Caco-2 (cell line): ENCODE results near the gene KCNJ1. TPM values are rescaled to one million over a fixed set of nuclear protein-coding genes. Genes with fewer than 3 reads are reported as not detected.

ENCODE experiments used
- BruUV-seq: library from RNA; stranded (reverse); fragments of 400-500 nt; replicated peaks from 2 replicates; lab custom pipeline; 2021; lab: Mats Ljungman, UMichigan
- CTCF ChIA-PET: fragments of 300-600 bp; sonication (Branson Sonifier 250); formaldehyde crosslinking; loops from one replicate; lab custom pipeline; 2022; ENCODE audit warnings: antibody characterized with exemption; lab: Charles Lee
- POLR2A ChIA-PET: fragments of 300-600 bp; sonication (Branson Sonifier 250); formaldehyde crosslinking; loops from one replicate; lab custom pipeline; 2022; ENCODE audit warnings: antibody characterized with exemption; lab: Charles Lee
- DNase-seq, 2 experiments: peaks; one replicate each; pipeline versions ENCODE4 v3.0.0 to v3.0.0-alpha.2; 2020 to 2022
- H3K27me3 ChIP-seq: replicated peaks from 2 replicates; pipeline ENCODE4 v1.6.0; 2011; ENCODE audit warnings: low read length; ENCODE audit not compliant: control insufficient read depth, insufficient read depth
- H3K36me3 ChIP-seq: 2 replicates; pipeline ENCODE4 v1.5.1; 2011; ENCODE audit warnings: low read length; ENCODE audit not compliant: control insufficient read depth, insufficient read depth
- H3K4me1 ChIP-seq: fragments of 250-450 bp; sonication (Bioruptor Pico); 2 replicates; pipeline ENCODE4 v1.5.1; 2020; ENCODE audit warnings: mild to moderate bottlenecking
- H3K4me3 ChIP-seq: 2 replicates; pipeline ENCODE4 v1.5.1; 2011; ENCODE audit warnings: low read depth, mild to moderate bottlenecking, control low read depth, low read length
- H3K9me3 ChIP-seq: fragments of 250-450 bp; sonication (Bioruptor Pico); 2 replicates; pipeline ENCODE4 v1.5.1; 2020; ENCODE audit warnings: mild to moderate bottlenecking, moderate library complexity
- H3K27ac Mint-ChIP-seq: one replicate; pipeline ENCODE4 v1.8.0; 2022; ENCODE audit warnings: mixed read lengths; ENCODE audit not compliant: unreplicated experiment
- H3K27me3 Mint-ChIP-seq: one replicate; pipeline ENCODE4 v1.8.0; 2022; ENCODE audit warnings: mixed read lengths; ENCODE audit not compliant: insufficient read depth, unreplicated experiment
- H3K36me3 Mint-ChIP-seq: one replicate; pipeline ENCODE4 v1.8.0; 2022; ENCODE audit warnings: mild to moderate bottlenecking, mixed read lengths; ENCODE audit not compliant: insufficient read depth, unreplicated experiment
- H3K4me1 Mint-ChIP-seq: one replicate; pipeline ENCODE4 v1.8.0; 2022; ENCODE audit warnings: low read depth, mixed read lengths; ENCODE audit not compliant: unreplicated experiment
- H3K4me3 Mint-ChIP-seq: one replicate; pipeline ENCODE4 v1.8.0; 2022; ENCODE audit warnings: mild to moderate bottlenecking, moderate library complexity, mixed read lengths; ENCODE audit not compliant: unreplicated experiment
- H3K9me3 Mint-ChIP-seq: one replicate; pipeline ENCODE4 v1.8.0; 2022; ENCODE audit warnings: mixed read lengths; ENCODE audit not compliant: unreplicated experiment
- intact Hi-C: fragments of 100-400 bp; cut with micrococcal nuclease; formaldehyde crosslinking; loops from one replicate; pipeline ENCODE4 v1.10.0; 2022; ENCODE audit not compliant: unreplicated experiment
- total RNA-seq: library from RNA; stranded (reverse); gene quantifications from 2 replicates; pipeline ENCODE4 v1.2.3, GENCODE V29; 2022
- TF ChIP-seq, protein P1 (sequence below), 2 experiments: fragments of 200-600 bp in 1 of 2; IDR thresholded peaks; 1 replicate in 1 of 2; 2 replicates in 1 of 2; pipeline versions ENCODE4 v1.5.1 to v1.8.0; 2011 to 2022; ENCODE audit warnings: antibody characterized with exemption in 1 of 2, control low read depth in 1 of 2, inconsistent platforms in 1 of 2, low read depth in 1 of 2, low read length in 1 of 2, mild to moderate bottlenecking in 1 of 2, moderate library complexity in 1 of 2; ENCODE audit not compliant: insufficient read depth in 1 of 2, severe bottlenecking in 1 of 2, unreplicated experiment in 1 of 2

The KCNJ1 gene
- total RNA-seq, 1 experiment from 2014 or later = not detected

DNA sequence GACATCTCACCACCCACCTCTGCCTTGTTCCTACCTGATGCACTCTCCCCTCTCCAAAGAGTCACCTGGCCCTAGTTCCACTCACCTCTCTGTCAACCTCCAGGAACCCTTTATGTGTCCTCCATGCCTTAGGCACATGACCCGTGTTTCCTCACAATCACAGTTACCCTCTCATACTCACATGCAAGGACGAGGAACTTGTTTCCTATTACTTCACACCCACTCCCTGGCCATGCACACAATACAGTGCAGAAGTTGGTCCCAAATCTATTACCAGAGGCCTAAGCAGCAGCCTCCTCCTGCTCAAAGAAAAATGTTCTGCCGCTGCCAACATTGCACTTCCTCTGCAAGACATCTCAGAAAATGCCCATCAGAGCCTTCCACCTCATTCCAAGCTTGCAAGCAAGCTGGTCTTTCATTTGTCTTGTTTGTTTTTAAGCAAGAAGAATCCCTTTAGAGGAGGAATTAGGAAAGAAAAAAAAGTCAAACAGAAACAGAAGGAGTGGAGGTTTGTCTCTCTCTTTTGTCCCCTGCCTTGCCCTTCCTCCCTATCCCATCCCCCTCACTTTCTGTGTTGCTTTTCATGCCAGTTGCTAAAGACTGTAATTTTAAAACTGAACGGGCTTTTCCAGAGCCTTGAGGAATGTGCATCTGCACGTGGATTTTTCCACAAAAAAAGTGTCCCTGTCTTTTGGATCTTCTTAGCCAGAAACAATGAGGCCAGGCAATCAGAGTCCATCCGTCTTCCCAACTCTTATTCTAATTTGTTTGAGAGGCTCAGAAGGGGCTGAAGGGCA, 63.4 kb downstream of the KCNJ1 start:
- no peak overlapping the region for H3K27ac Mint-ChIP-seq
- intact Hi-C loops = loop anchor here (2.0 kb wide), 1 partner anchor 27 kb away; no protein-coding TSS in a partner anchor
- peaks cover 30% of the 10 kb centered on the region for H3K27me3 Mint-ChIP-seq
- H3K36me3 Mint-ChIP-seq = no peaks in the 10 kb centered on the region
- TF ChIP-seq, protein P1, sequence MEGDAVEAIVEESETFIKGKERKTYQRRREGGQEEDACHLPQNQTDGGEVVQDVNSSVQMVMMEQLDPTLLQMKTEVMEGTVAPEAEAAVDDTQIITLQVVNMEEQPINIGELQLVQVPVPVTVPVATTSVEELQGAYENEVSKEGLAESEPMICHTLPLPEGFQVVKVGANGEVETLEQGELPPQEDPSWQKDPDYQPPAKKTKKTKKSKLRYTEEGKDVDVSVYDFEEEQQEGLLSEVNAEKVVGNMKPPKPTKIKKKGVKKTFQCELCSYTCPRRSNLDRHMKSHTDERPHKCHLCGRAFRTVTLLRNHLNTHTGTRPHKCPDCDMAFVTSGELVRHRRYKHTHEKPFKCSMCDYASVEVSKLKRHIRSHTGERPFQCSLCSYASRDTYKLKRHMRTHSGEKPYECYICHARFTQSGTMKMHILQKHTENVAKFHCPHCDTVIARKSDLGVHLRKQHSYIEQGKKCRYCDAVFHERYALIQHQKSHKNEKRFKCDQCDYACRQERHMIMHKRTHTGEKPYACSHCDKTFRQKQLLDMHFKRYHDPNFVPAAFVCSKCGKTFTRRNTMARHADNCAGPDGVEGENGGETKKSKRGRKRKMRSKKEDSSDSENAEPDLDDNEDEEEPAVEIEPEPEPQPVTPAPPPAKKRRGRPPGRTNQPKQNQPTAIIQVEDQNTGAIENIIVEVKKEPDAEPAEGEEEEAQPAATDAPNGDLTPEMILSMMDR (IDR thresholded peaks at IDR 0.05; ENCODE audit: insufficient read depth in 1 of 2, low read depth in 1 of 2, low read length in 1 of 2, severe bottlenecking in 1 of 2, unreplicated experiment in 1 of 2) = no peak
- Histone ChIP-seq H3K36me3 (no peaks in the 10 kb centered on the region), H3K4me1 (no peaks in the 10 kb centered on the region), H3K9me3 (no peaks in the 10 kb centered on the region), H3K27me3 (no peaks in the 10 kb centered on the region), H3K4me3 (no peak overlapping the region)
- POLR2A ChIA-PET = no interaction called here
- no peak overlapping the region for H3K4me3 Mint-ChIP-seq
- CTCF ChIA-PET = interaction anchor here (0.9 to 1.4 kb wide), 5 partner anchors 15 to 153 kb away, joined by 3 to 5 read pairs (median 4); no protein-coding TSS in a partner anchor
- H3K4me1 Mint-ChIP-seq = peaks cover 7% of the 10 kb centered on the region
- no TSS peak for BruUV-seq
- H3K9me3 Mint-ChIP-seq = no peaks in the 10 kb centered on the region
- DNase-seq = no peak

DNA sequence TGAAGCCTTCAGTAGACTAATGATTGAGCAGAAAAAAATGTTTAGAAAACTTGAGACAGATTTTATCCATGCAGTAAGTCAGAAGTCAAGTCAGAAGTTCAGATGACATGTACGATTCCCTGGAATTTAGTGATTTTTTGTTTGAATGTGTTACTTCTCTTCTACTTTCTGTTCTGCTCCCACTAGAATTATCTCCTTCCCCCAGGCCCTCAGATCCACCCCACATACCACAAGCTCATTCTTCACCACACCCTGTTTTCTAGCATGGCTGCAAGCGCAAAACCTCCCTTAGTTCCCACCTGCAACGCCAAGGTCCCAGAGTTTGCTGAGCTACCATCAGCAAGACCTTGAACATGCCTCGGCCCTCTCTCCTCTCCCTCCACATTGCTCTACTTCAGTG, 64.1 kb downstream of the KCNJ1 start:
- no peaks in the 10 kb centered on the region for H3K36me3 Mint-ChIP-seq
- POLR2A ChIA-PET = no interaction called here
- no peaks in the 10 kb centered on the region for H3K9me3 Mint-ChIP-seq
- CTCF ChIA-PET = interaction anchor here (0.7 to 1.4 kb wide), 5 partner anchors 14 to 631 kb away, joined by 3 to 5 read pairs (median 4); no protein-coding TSS in a partner anchor
- BruUV-seq = no TSS peak
- H3K4me3 Mint-ChIP-seq = no peak overlapping the region
- no peak overlapping the region for H3K27ac Mint-ChIP-seq
- no peaks in the 10 kb centered on the region for H3K4me1 ChIP-seq
- H3K27me3 Mint-ChIP-seq = peaks cover 32% of the 10 kb centered on the region
- DNase-seq = no peak
- H3K4me1 Mint-ChIP-seq = peaks cover 7% of the 10 kb centered on the region
- intact Hi-C loops = loop anchor here (2.0 kb wide), 1 partner anchor 28 kb away; no protein-coding TSS in a partner anchor
- H3K27me3 ChIP-seq = no peaks in the 10 kb centered on the region
- no peaks in the 10 kb centered on the region for H3K9me3 ChIP-seq
- H3K36me3 ChIP-seq = no peaks in the 10 kb centered on the region
- H3K4me3 ChIP-seq = no peak overlapping the region
- TF ChIP-seq, protein P1 (IDR thresholded peaks at IDR 0.05; ENCODE audit: insufficient read depth in 1 of 2, low read depth in 1 of 2, low read length in 1 of 2, severe bottlenecking in 1 of 2, unreplicated experiment in 1 of 2) = no peak

DNA sequence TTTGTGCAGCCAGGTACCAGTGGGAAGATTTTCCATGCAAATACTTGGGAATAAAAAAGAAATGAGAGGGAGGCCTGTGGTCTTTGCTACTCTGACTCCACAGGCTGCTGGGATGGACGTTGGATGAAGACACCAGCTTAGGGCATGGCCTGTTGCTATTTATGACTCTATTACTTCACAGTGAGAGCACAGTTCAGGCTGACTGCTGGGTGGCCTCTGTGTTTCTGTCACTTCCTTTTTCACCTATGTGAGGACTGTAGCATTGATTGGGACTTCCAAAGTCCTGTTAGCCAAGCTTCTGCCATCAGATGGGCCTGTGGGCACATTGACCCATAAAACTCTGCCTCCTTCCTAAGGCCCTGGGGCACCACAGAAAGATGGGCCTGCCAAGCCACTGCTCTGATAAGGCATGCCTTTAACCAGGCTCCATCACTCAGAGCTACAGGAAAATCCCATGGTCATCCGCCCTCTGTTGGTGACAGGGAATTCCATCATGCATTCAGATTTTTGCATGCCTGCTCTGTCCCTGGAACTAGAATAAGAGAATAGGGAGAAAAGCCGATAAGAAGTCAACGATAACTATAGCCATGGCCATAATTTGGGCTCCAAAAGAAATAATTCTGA, 64.6 kb downstream of the KCNJ1 start:
- no peaks in the 10 kb centered on the region for H3K4me1 ChIP-seq
- BruUV-seq = no TSS peak
- ChIA-PET POLR2A (no interaction called here), CTCF (interaction anchor here (0.7 to 1.4 kb wide), 5 partner anchors 13 to 630 kb away, joined by 3 to 5 read pairs (median 4); no protein-coding TSS in a partner anchor)
- peaks cover 7% of the 10 kb centered on the region for H3K4me1 Mint-ChIP-seq
- no peak overlapping the region for H3K4me3 Mint-ChIP-seq
- no peaks in the 10 kb centered on the region for H3K36me3 Mint-ChIP-seq
- H3K9me3 Mint-ChIP-seq = no peaks in the 10 kb centered on the region
- H3K36me3 ChIP-seq = no peaks in the 10 kb centered on the region
- peaks cover 36% of the 10 kb centered on the region for H3K27me3 Mint-ChIP-seq
- TF ChIP-seq, protein P1 (IDR thresholded peaks at IDR 0.05; ENCODE audit: insufficient read depth in 1 of 2, low read depth in 1 of 2, low read length in 1 of 2, severe bottlenecking in 1 of 2, unreplicated experiment in 1 of 2) = peak; percentile 66 to 81
- H3K27me3 ChIP-seq = no peaks in the 10 kb centered on the region
- H3K9me3 ChIP-seq = no peaks in the 10 kb centered on the region
- peak in 1 of 2 experiments; percentile 51 for DNase-seq
- intact Hi-C loops = loop anchor here (1.0 to 2.0 kb wide), 2 partner anchors 28 to 630 kb away; no protein-coding TSS in a partner anchor
- H3K27ac Mint-ChIP-seq = no peak overlapping the region
- no peak overlapping the region for H3K4me3 ChIP-seq
